Nephron (organoid): ENCODE results near the gene BLOC1S3.

ENCODE experiments used
- H3K27ac Mint-ChIP-seq, 3 experiments: 2 replicates each; pipeline ENCODE4 v1.8.0; 2020; ENCODE audit warnings: mixed read lengths in 3 of 3, mild to moderate bottlenecking in 2 of 3, moderate library complexity in 1 of 3
- H3K27me3 Mint-ChIP-seq: 2 replicates; pipeline ENCODE4 v1.8.0; 2021; ENCODE audit warnings: low read depth, mild to moderate bottlenecking, moderate library complexity, mixed read lengths
- H3K36me3 Mint-ChIP-seq: 2 replicates; pipeline ENCODE4 v1.8.0; 2020; ENCODE audit warnings: low read depth, mixed read lengths
- H3K4me1 Mint-ChIP-seq: 2 replicates; pipeline ENCODE4 v1.8.0; 2020; ENCODE audit warnings: mixed read lengths
- H3K4me3 Mint-ChIP-seq, 3 experiments: 2 replicates each; pipeline ENCODE4 v1.8.0; 2020; ENCODE audit warnings: mild to moderate bottlenecking in 3 of 3, mixed read lengths in 3 of 3, moderate library complexity in 2 of 3
- H3K9me3 Mint-ChIP-seq: 2 replicates; pipeline ENCODE4 v1.8.0; 2020; ENCODE audit warnings: mixed read lengths
- TF ChIP-seq, protein P1 (sequence below), 3 experiments: fragments of 200-600 bp; sonication (generic); IDR thresholded peaks; one replicate each; pipeline ENCODE4 v1.5.0; 2021; ENCODE audit warnings: antibody characterized with exemption in 3 of 3; ENCODE audit not compliant: unreplicated experiment in 3 of 3

BLOC1S3 gene

DNA sequence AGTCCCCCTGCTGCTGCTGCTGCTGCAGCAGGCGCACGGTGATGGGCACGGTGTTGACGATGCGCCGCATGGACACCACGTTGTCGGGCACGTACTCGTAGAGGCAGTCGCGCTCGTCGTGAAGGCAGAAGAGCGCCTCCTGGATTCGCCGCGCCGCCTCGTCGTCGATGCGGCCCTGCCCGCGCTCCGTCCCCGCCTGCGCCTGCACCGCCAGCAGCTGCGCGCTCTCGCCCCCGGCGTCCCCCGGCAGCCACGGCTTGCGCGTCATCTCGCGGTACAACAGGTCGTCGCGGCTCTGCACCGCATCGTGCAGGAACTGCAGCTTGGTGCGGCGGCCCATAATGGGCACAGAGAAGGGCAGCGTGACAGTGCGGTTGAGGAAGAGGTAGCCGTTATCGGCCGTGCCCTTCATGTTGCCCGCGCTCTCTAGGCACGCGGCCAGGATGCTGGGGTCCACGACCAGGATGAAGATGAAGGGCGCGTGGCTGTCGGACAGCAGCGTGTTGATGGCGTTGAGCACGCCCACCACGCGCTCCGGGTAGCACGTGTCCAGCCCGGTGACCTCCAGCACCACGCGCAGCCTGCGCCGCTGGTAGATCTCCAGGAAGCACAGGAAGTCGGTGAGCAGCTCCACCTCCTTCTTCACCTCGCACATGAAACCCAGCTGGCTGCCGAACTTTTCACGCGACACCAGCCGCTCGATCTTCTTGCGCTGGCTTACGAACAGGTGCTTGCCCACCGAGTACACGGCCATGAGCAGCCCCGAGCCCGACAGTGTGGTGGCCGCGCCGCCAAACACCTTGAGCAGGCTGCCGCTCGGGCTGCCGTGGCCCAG lies 25.9 kb upstream of the BLOC1S3 start:
- Mint-ChIP-seq H3K27ac (no peak overlapping the region), H3K36me3 (no peaks in the 10 kb centered on the region), H3K9me3 (no peaks in the 10 kb centered on the region), H3K27me3 (peaks cover 30% of the 10 kb centered on the region), H3K4me1 (peaks cover 7% of the 10 kb centered on the region), H3K4me3 (peak overlapping the region in 2 of 3 experiments; percentile 34 to 54)
- TF ChIP-seq, protein P1, sequence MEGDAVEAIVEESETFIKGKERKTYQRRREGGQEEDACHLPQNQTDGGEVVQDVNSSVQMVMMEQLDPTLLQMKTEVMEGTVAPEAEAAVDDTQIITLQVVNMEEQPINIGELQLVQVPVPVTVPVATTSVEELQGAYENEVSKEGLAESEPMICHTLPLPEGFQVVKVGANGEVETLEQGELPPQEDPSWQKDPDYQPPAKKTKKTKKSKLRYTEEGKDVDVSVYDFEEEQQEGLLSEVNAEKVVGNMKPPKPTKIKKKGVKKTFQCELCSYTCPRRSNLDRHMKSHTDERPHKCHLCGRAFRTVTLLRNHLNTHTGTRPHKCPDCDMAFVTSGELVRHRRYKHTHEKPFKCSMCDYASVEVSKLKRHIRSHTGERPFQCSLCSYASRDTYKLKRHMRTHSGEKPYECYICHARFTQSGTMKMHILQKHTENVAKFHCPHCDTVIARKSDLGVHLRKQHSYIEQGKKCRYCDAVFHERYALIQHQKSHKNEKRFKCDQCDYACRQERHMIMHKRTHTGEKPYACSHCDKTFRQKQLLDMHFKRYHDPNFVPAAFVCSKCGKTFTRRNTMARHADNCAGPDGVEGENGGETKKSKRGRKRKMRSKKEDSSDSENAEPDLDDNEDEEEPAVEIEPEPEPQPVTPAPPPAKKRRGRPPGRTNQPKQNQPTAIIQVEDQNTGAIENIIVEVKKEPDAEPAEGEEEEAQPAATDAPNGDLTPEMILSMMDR (IDR thresholded peaks at IDR 0.05; ENCODE audit: unreplicated experiment in 3 of 3), result no peak

DNA sequence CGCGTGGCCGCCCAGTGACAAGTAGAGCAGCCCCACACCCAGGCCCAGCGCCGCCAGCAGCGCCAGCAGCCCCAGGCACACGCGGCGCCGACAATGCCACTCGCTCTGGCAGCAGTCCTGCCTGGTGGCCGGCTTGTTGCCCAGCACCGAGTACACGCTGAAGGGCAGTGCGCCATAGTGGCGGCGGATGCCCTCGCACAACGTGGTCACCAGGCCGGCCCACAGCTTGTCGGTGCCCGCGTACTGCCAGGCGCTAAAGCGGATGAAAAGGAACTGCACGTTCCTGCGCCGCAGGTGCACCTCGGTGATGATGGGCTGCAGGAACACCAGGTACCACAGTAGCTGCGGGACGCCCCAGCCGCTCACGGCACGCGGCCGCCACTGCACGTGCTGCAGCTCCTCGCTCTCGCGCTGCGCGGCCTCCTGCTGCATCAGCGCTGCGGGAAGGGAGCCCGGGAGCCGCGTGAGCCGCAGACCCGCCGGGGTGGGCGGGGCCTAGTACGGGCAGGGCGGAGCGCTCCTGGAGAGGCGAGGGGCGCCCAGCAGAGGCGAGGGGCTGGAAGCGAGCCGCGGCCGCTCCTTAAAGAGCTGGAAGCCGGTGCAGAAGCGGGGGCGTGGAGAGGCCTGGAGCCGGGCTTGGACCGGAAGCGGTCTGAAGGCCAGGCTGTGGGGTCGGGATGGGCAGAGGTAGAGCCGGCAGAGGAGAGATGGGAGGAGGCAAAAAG lies 25.1 kb upstream of the BLOC1S3 start:
- TF ChIP-seq, protein P1 (IDR thresholded peaks at IDR 0.05; ENCODE audit: unreplicated experiment in 3 of 3), result no peak
- no peaks in the 10 kb centered on the region for H3K9me3 Mint-ChIP-seq

DNA sequence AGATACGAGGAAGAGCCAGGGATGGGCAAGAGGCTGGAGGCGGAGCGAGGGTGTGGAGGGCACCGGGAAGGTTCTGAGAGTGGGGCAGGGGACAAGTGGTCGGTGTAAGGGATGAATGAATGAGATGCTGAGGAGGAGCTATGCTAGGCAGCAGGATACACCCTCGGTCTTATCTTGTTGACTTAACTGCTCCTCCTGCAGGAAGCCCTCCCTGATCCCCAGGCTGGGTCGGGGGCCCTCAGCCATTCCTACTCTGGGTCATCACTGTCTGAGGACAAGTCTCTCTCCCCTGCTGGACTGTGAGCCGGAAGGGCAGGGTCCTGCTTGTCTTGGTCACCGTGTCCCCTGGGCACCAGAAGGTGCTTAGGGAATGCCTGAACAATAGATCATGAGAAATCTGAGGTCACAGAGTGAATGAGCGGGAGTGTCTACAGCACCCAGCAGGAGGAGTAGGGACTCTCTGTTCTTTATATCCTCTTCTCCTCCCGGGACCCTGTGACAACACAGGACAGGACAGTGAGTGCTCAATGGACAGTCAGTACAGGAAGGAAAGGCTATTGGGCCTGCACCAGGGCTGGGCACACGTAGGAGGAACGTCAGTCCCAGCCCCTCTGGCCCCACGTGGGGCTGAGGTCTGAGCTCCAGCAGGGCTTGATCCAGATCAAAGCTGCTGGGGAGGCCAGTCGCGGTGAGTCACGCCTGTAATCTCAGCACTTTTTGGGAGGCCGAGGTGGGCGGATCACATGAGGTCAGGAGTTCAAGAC lies 24.3 kb upstream of the BLOC1S3 start:
- Mint-ChIP-seq H3K4me1 (peaks cover 7% of the 10 kb centered on the region), H3K9me3 (no peaks in the 10 kb centered on the region), H3K27ac (peak overlapping the region in 2 of 3 experiments; percentile 37 to 73), H3K27me3 (peaks cover 34% of the 10 kb centered on the region), H3K36me3 (no peaks in the 10 kb centered on the region), H3K4me3 (peak overlapping the region in 2 of 3 experiments; percentile 65 to 70)
- TF ChIP-seq, protein P1 (IDR thresholded peaks at IDR 0.05; ENCODE audit: unreplicated experiment in 3 of 3), result no peak

More for the DNA sequence above, 25.1 kb upstream of the BLOC1S3 start:
- Mint-ChIP-seq H3K4me1 (peaks cover 7% of the 10 kb centered on the region), H3K36me3 (no peaks in the 10 kb centered on the region), H3K27me3 (peaks cover 34% of the 10 kb centered on the region), H3K4me3 (peak overlapping the region in 2 of 3 experiments; percentile 65 to 70), H3K27ac (peak overlapping the region in 2 of 3 experiments; percentile 37 to 73)

DNA sequence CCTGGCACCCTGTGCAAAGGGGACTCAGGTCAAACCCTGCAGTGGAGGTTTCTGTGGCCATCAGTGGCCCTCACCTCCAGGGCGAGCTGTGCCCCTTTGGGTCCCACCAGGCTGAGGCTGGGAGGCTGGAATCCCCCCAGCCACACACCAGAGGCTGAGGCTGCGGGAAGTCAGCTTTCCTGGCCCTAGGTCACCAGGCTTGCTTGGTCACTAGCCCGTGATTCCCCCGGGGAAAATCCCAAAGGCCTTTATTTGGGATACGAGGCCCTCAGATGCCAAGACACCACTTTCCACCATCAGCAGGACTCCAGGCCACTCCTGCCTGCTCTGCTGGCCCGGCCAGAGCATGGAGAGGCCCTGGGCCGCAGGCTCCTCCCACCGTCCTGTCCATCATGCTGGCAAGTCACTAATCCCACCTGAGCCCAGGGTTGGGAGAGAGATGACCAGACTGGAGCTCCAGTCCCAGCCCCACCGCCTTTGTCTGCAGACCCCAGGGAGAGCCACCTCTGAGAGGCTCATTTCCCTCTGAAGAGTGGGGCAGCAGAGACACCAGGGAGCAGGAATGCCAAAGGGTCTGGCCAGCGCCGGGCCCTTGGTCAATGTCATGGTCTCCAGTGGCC lies 22.5 kb upstream of the BLOC1S3 start:
- Mint-ChIP-seq H3K27ac (no peak overlapping the region), H3K36me3 (no peaks in the 10 kb centered on the region), H3K4me1 (peaks cover 7% of the 10 kb centered on the region), H3K27me3 (peaks cover 39% of the 10 kb centered on the region), H3K4me3 (no peak overlapping the region), H3K9me3 (no peaks in the 10 kb centered on the region)
- TF ChIP-seq, protein P1 (IDR thresholded peaks at IDR 0.05; ENCODE audit: unreplicated experiment in 3 of 3), result no peak

DNA sequence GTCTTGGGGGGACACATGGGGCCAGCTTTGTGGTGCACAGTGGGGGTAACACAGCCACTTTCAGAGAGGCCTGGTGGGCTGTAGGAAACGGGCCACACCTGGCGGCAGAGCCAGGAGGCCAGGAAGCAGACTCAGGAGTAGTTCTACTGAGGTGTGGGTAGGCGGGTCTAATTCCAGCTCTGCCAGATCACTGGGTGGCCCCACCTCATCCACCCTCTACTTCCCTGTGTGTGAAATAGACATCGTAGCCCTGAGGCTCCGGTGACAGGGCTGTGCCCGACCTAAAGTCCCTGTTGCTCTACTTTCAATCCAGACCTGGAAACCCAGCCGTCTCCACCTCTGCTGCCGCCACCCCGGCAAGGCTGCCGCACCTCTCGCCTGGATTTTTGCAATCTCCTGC lies 21.8 kb upstream of the BLOC1S3 start:
- TF ChIP-seq, protein P1 (IDR thresholded peaks at IDR 0.05; ENCODE audit: unreplicated experiment in 3 of 3), result no peak
- Mint-ChIP-seq H3K27ac (peak overlapping the region in 1 of 3 experiments; percentile 71), H3K9me3 (no peaks in the 10 kb centered on the region), H3K27me3 (peaks cover 33% of the 10 kb centered on the region), H3K4me1 (peaks cover 7% of the 10 kb centered on the region), H3K4me3 (no peak overlapping the region), H3K36me3 (no peaks in the 10 kb centered on the region)
